ENCODE results near the gene MTCL1.

DNA sequence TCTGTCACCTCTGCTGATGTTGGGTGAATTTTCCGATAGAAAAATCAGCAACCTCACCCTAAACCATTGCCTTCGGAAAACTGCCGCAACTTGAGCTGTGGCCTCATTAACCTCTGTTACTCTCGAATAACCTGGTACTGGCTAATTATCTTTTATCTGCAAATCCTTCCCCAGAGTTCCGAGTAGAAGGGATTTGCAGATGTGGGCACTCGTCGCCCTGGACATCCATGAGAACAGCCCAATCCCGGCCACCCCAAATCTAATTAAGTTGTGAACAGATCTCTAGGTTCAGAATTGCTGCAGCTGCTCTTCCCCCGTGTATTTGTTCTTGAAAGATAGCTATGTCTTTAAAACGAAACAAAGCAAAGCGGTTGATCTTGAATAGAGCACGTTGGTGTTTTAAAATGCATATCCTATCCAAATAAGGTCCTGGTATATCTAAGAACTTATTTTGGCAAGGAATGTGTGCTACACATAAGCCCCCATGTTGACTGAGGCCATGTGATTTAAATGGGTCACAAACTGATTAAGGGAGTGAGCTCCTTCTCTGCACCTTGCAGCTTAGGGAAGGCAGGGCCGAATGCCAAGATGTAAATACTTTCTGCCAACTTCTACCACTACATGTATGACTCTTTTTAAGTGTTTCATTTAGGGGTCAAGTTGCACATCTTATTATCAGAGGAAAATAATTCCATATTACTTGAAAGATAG, 88.2 kb downstream of the MTCL1 start:
- TF ChIP-seq CTCF (IDR thresholded peaks at IDR 0.05; ENCODE audit: borderline replicate concordance, extremely low read depth, low read length, poor library complexity, severe bottlenecking) (no peak), EZH2 (IDR thresholded peaks at IDR 0.05; ENCODE audit: borderline replicate concordance, low read depth, low read length, severe bottlenecking) (no peak)
